H1 (cell line): ENCODE measurements around the gene CUEDC1. TPM values are rescaled to one million over a fixed set of nuclear protein-coding genes. Genes with fewer than 3 reads are reported as not detected.

ENCODE experiments used
- EGR1 ChIP-seq: IDR thresholded peaks from 2 replicates; pipeline ENCODE4 v1.6.1; 2011; ENCODE audit warnings: low read depth, low read length, borderline replicate concordance
- EZH2 ChIP-seq: fragments of 200-600 bp; sonication (generic); IDR thresholded peaks from 2 replicates; pipeline ENCODE4 v1.7.1; 2012; ENCODE audit warnings: low read depth, mild to moderate bottlenecking, moderate library complexity, low read length, inconsistent platforms; ENCODE audit not compliant: severe bottlenecking
- RFX5 ChIP-seq: IDR thresholded peaks from 2 replicates; pipeline ENCODE4 v1.6.1; 2011; ENCODE audit warnings: low read depth, low read length, improper control_type of control experiment, borderline replicate concordance
- RNF2 ChIP-seq: fragments of 200-900, 300-1000 bp; sonication (generic); IDR thresholded peaks from 2 replicates; pipeline ENCODE4 v1.7.1; 2016; ENCODE audit warnings: borderline replicate concordance, low read depth, mild to moderate bottlenecking, antibody characterized with exemption, low read length; ENCODE audit not compliant: poor library complexity, severe bottlenecking; ENCODE audit errors: missing control alignments
- YY1 ChIP-seq: IDR thresholded peaks from 2 replicates; pipeline ENCODE4 v1.6.1; 2011; ENCODE audit warnings: low read depth, mild to moderate bottlenecking, low read length
- polyA plus RNA-seq, 7 experiments: library from polyadenylated mRNA; depleted of rRNA in 3 of 7; stranded (reverse) in 5 of 7; unstranded in 2 of 7; fragments of >200 nt in 5 of 7; fragments of 200-250 nt in 2 of 7; gene quantifications; 1 replicate in 5 of 7; 2 replicates in 1 of 7; 4 replicates in 1 of 7; pipeline versions ENCODE4 v1.2.1 to v1.2.3, GENCODE V29; 2011 to 2013; ENCODE audit warnings: missing spikeins in 2 of 7, mixed read lengths in 2 of 7
- total RNA-seq: library from RNA; stranded (reverse); fragmentation: NEBNext Ultra II Directional; extraction: Animal tissue kit (Norgen Biotek cat#: 25700); gene quantifications from 2 replicates; pipeline ENCODE4 v1.2.1, GENCODE V29; 2021
- TF ChIP-seq, protein P1 (sequence below): IDR thresholded peaks from 2 replicates; pipeline ENCODE4 v1.6.1; 2011; ENCODE audit warnings: low read length, improper control_type of control experiment

Gene CUEDC1
- total and polyA plus RNA-seq, 2 of the 8 experiments (the other 6 are each of a cell fraction or from before 2014, with no cell fraction given), result 4.0 to 10.7 TPM

DNA sequence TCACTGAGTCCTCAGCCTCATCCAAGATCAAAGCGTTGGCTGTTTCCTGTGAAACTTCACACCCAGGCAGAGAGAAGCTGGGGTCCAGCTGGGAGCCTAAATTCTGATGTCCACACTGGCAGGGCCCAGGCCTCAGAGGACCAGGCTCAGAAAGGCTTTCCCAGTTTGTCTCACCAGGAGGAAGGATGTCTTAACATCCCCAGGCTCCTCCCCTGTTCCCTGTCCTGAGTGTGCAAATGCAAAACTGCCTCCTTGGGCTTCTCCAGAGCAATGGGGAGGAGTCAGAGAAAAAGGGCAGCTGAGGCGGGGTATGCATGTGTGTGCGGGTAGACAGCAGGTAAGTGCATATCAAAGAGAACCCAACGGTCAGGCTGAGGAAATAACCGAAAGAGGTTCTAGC is 45.7 kb downstream of the CUEDC1 start (continued):
- TF ChIP-seq EGR1, result no peak
- TF ChIP-seq, protein P1, sequence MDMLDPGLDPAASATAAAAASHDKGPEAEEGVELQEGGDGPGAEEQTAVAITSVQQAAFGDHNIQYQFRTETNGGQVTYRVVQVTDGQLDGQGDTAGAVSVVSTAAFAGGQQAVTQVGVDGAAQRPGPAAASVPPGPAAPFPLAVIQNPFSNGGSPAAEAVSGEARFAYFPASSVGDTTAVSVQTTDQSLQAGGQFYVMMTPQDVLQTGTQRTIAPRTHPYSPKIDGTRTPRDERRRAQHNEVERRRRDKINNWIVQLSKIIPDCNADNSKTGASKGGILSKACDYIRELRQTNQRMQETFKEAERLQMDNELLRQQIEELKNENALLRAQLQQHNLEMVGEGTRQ, result no peak
- no peak for TF ChIP-seq EZH2
- no peak for TF ChIP-seq YY1
- no peak for TF ChIP-seq RNF2
- no peak for TF ChIP-seq RFX5
